ENCODE data around the gene PREPL.

DNA sequence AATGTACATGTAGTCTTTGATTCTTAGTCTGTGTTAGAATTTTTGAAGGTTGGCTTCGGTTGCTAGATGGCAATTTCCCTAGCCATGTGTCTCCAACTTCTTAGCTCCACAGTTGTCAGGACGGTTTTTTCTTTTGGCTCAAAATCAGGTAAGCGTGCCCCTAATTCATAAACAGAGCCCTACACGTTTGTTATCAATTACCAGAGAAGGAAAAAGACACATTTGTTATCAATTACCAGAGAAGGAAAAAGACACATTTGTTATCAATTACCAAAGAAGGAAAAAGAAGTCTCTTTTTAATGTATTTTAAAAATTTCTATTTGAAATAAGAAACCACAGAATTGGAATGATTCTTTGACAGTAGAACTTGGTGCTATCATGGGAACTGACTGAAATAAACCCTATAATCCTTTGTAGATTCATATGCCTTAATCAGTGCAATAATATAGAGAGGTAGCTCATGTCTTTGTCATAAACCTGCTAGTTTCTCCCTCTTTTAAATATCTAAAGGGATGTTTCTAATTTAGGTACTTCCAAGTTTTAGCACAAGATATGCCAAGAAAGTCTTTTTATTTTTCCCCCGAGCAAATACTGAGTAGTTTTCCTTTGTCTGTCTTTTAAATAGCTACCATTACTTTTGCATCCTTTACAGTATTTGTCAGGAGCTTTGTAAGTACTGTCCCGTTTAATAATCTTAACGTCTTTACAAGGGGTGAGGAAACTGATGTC is 36.3 kb upstream of the PREPL start:
- TF ChIP-seq, protein P1, sequence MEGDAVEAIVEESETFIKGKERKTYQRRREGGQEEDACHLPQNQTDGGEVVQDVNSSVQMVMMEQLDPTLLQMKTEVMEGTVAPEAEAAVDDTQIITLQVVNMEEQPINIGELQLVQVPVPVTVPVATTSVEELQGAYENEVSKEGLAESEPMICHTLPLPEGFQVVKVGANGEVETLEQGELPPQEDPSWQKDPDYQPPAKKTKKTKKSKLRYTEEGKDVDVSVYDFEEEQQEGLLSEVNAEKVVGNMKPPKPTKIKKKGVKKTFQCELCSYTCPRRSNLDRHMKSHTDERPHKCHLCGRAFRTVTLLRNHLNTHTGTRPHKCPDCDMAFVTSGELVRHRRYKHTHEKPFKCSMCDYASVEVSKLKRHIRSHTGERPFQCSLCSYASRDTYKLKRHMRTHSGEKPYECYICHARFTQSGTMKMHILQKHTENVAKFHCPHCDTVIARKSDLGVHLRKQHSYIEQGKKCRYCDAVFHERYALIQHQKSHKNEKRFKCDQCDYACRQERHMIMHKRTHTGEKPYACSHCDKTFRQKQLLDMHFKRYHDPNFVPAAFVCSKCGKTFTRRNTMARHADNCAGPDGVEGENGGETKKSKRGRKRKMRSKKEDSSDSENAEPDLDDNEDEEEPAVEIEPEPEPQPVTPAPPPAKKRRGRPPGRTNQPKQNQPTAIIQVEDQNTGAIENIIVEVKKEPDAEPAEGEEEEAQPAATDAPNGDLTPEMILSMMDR (IDR thresholded peaks at IDR 0.05; ENCODE audit: low read length): no peak
- TF ChIP-seq EZH2 (IDR thresholded peaks at IDR 0.05; ENCODE audit: borderline replicate concordance, low read length): no peak

Data from OCI-LY1 (cell line).